H9 (cell line): ENCODE measurements around the gene GRAMD1B. TPM values are rescaled to one million over a fixed set of nuclear protein-coding genes. Genes with fewer than 3 reads are reported as not detected.

Source experiments
- DNase-seq: peaks from one replicate; pipeline ENCODE4 v3.0.0-alpha.2; 2017
- H2AFZ ChIP-seq: one replicate; pipeline ENCODE4 v1.6.1; 2013; ENCODE audit warnings: mild to moderate bottlenecking, low read length, control low read depth, moderate library complexity
- H2AK5ac ChIP-seq: 2 replicates; pipeline ENCODE4 v1.6.1; 2013; ENCODE audit warnings: low read length, control low read depth, mixed read lengths; ENCODE audit not compliant: insufficient read length
- H2BK120ac ChIP-seq: one replicate; pipeline ENCODE4 v1.6.1; 2013; ENCODE audit warnings: low read depth, mild to moderate bottlenecking, low read length, control low read depth, inconsistent platforms; ENCODE audit not compliant: poor library complexity, severe bottlenecking
- H2BK12ac ChIP-seq: 2 replicates; pipeline ENCODE4 v1.6.1; 2013; ENCODE audit warnings: low read length, control low read depth, mixed read lengths, low read depth; ENCODE audit not compliant: insufficient read length
- H2BK15ac ChIP-seq: 2 replicates; pipeline ENCODE4 v1.6.1; 2013; ENCODE audit warnings: low read depth, low read length, control low read depth
- H2BK20ac ChIP-seq: one replicate; pipeline ENCODE4 v1.6.1; 2013; ENCODE audit warnings: low read depth, mild to moderate bottlenecking, low read length, control low read depth, inconsistent platforms; ENCODE audit not compliant: poor library complexity, severe bottlenecking
- H2BK5ac ChIP-seq: 2 replicates; pipeline ENCODE4 v1.6.1; 2013; ENCODE audit warnings: low read length, control low read depth, mixed read lengths; ENCODE audit not compliant: insufficient read length
- H3K14ac ChIP-seq: 2 replicates; pipeline ENCODE4 v1.6.1; 2013; ENCODE audit warnings: low read length, control low read depth; ENCODE audit not compliant: insufficient read depth
- H3K18ac ChIP-seq: 2 replicates; pipeline ENCODE4 v1.6.1; 2013; ENCODE audit warnings: low read depth, mild to moderate bottlenecking, mixed read lengths, low read length, control low read depth; ENCODE audit not compliant: insufficient read length
- H3K23ac ChIP-seq: 2 replicates; pipeline ENCODE4 v1.6.1; 2013; ENCODE audit warnings: low read length, control low read depth, mixed read lengths, low read depth; ENCODE audit not compliant: insufficient read length
- H3K23me2 ChIP-seq: 2 replicates; pipeline ENCODE4 v1.6.1; 2013; ENCODE audit warnings: low read depth, mild to moderate bottlenecking, mixed read lengths, low read length, control low read depth; ENCODE audit not compliant: insufficient read length, poor library complexity, severe bottlenecking
- H3K27ac ChIP-seq: 2 replicates; pipeline ENCODE4 v1.5.1; 2013; ENCODE audit warnings: low read length, control low read depth, mixed read lengths, low read depth; ENCODE audit not compliant: insufficient read length
- H3K27me3 ChIP-seq: 2 replicates; pipeline ENCODE4 v1.6.1; 2013; ENCODE audit warnings: low read length, control low read depth, inconsistent platforms; ENCODE audit not compliant: insufficient read depth
- H3K4ac ChIP-seq: 2 replicates; pipeline ENCODE4 v1.6.1; 2013; ENCODE audit warnings: low read depth, mild to moderate bottlenecking, control low read depth, inconsistent platforms, low read length, moderate library complexity
- H3K4me1 ChIP-seq: 2 replicates; pipeline ENCODE4 v1.6.1; 2013; ENCODE audit warnings: low read length, control low read depth, inconsistent platforms; ENCODE audit not compliant: insufficient read depth
- H3K4me2 ChIP-seq: 2 replicates; pipeline ENCODE4 v1.6.1; 2013; ENCODE audit warnings: low read length, control low read depth, mixed read lengths; ENCODE audit not compliant: insufficient read length, insufficient read depth
- H3K56ac ChIP-seq: 2 replicates; pipeline ENCODE4 v1.6.1; 2013; ENCODE audit warnings: low read depth, mild to moderate bottlenecking, mixed read lengths, low read length, control low read depth; ENCODE audit not compliant: insufficient read length
- H3K79me1 ChIP-seq: 2 replicates; pipeline ENCODE4 v1.6.1; 2013; ENCODE audit warnings: low read depth, mild to moderate bottlenecking, moderate library complexity, low read length, control low read depth, inconsistent platforms; ENCODE audit not compliant: insufficient read depth, poor library complexity, severe bottlenecking
- H3K79me2 ChIP-seq: 2 replicates; pipeline ENCODE4 v1.6.1; 2013; ENCODE audit warnings: low read length, control low read depth, inconsistent platforms; ENCODE audit not compliant: insufficient read depth
- H3K9ac ChIP-seq: 2 replicates; pipeline ENCODE4 v1.6.1; 2013; ENCODE audit warnings: low read length, control low read depth, mixed read lengths; ENCODE audit not compliant: insufficient read length; ENCODE audit errors: extremely low read depth
- H3K9me3 ChIP-seq: one replicate; pipeline ENCODE4 v1.6.1; 2013; ENCODE audit warnings: low read depth, low read length, inconsistent platforms; ENCODE audit not compliant: control insufficient read depth
- H3T11ph ChIP-seq: one replicate; pipeline ENCODE4 v1.6.1; 2013; ENCODE audit warnings: mild to moderate bottlenecking, low read length, control low read depth, inconsistent platforms
- H4K20me1 ChIP-seq: one replicate; pipeline ENCODE4 v1.6.1; 2013; ENCODE audit not compliant: control insufficient read depth, insufficient read length, insufficient read depth
- H4K5ac ChIP-seq: 2 replicates; pipeline ENCODE4 v1.6.1; 2013; ENCODE audit warnings: low read depth, mild to moderate bottlenecking, mixed read lengths, low read length, control low read depth; ENCODE audit not compliant: insufficient read length
- H4K8ac ChIP-seq: replicated peaks from 2 replicates; pipeline ENCODE4 v1.6.1; 2013; ENCODE audit warnings: low read length, control low read depth, mixed read lengths, low read depth; ENCODE audit not compliant: insufficient read length
- H4K91ac ChIP-seq: 2 replicates; pipeline ENCODE4 v1.6.1; 2013; ENCODE audit warnings: low read depth, mild to moderate bottlenecking, moderate library complexity, mixed read lengths, low read length, control low read depth; ENCODE audit not compliant: insufficient read length
- H3K27ac Mint-ChIP-seq, 3 experiments: 2 replicates in 2 of 3; 3 replicates in 1 of 3; pipeline ENCODE4 v1.8.0; 2020 to 2021; ENCODE audit warnings: mixed read lengths in 3 of 3, mild to moderate bottlenecking in 1 of 3, moderate library complexity in 1 of 3
- H3K27me3 Mint-ChIP-seq: 2 replicates; pipeline ENCODE4 v1.8.0; 2021; ENCODE audit warnings: low read depth, mild to moderate bottlenecking, moderate library complexity, mixed read lengths
- H3K36me3 Mint-ChIP-seq, 3 experiments: 2 replicates in 2 of 3; 3 replicates in 1 of 3; pipeline ENCODE4 v1.8.0; 2020 to 2021; ENCODE audit warnings: low read depth in 3 of 3, mixed read lengths in 3 of 3; ENCODE audit not compliant: insufficient read depth in 1 of 3
- H3K4me1 Mint-ChIP-seq, 2 experiments: 2 replicates each; pipeline ENCODE4 v1.8.0; 2020; ENCODE audit warnings: mixed read lengths in 2 of 2
- H3K4me3 Mint-ChIP-seq, 2 experiments: 2 replicates in 1 of 2; 3 replicates in 1 of 2; pipeline ENCODE4 v1.8.0; 2020 to 2021; ENCODE audit warnings: mild to moderate bottlenecking in 2 of 2, mixed read lengths in 2 of 2, moderate library complexity in 1 of 2
- H3K9me3 Mint-ChIP-seq, 2 experiments: 2 replicates in 1 of 2; 3 replicates in 1 of 2; pipeline ENCODE4 v1.8.0; 2020; ENCODE audit warnings: mild to moderate bottlenecking in 2 of 2, mixed read lengths in 2 of 2, moderate library complexity in 1 of 2
- WGBS: extraction: QIAGEN DNeasy Blood & Tissue Kit; methylation state at CpG from one replicate; pipeline ENCODE4 v1.1.7; 2013; ENCODE audit warnings: missing lambda C conversion rate, low lambda C conversion rate, mixed read lengths; ENCODE audit not compliant: insufficient read length; ENCODE audit errors: extremely low coverage; 5-methylcytosine and 5-hydroxymethylcytosine counted together
- total RNA-seq: library from RNA; stranded (reverse); gene quantifications from 2 replicates; pipeline ENCODE4 v1.2.1, GENCODE V29; 2021
- TF ChIP-seq, protein P1 (sequence below): fragments of 200-600 bp; sonication (generic); conservative IDR thresholded peaks from 3 replicates; pipeline ENCODE4 v1.8.0; 2021; ENCODE audit warnings: antibody characterized with exemption, mild to moderate bottlenecking

The GRAMD1B gene
- total RNA-seq, 1 experiment from 2014 or later: 25.9 TPM

DNA sequence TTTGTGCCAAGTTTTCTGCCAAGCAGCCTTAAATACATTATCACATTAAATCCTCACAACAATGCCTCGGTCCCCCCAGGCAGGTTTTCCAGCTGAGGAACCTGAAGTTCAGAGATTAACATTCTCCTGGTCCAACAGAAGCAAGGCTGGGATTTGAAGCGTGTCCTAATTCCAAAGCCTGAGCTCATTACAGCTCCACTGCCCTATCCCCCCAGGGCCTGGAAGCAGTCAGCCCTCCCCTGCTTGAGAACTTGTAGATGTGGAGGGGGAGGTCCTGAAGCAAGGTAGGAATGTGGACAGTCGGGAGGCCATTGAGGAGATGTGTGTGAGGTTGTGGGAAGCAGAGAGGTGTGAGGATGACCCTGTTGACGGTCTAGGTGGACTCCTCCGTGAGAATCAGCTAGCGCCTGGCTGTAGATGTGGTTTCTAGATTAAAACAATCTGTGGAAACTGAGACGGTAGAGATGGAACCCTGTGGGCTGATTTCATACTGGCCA is 8.1 kb downstream of the GRAMD1B start:
- Histone ChIP-seq H4K91ac (no peak overlapping the region), H2AK5ac (no peak overlapping the region), H2BK15ac (no peak overlapping the region), H2BK20ac (no peak overlapping the region), H4K20me1 (no peaks in the 10 kb centered on the region), H2BK12ac (no peak overlapping the region), H2BK120ac (no peak overlapping the region), H3K18ac (no peak overlapping the region), H3K9me3 (no peaks in the 10 kb centered on the region), H2BK5ac (no peak overlapping the region), H3K27me3 (no peaks in the 10 kb centered on the region), H2AFZ (no peak overlapping the region), H3K9ac (no peak overlapping the region), H3K79me2 (no peaks in the 10 kb centered on the region), H3T11ph (no peak overlapping the region), H3K4me2 (no peak overlapping the region), H3K23ac (no peak overlapping the region), H4K8ac (no peak overlapping the region), H4K5ac (no peak overlapping the region), H3K4ac (no peak overlapping the region), H3K14ac (no peak overlapping the region), H3K23me2 (no peaks in the 10 kb centered on the region), H3K56ac (no peak overlapping the region), H3K27ac (no peak overlapping the region), H3K4me1 (peaks cover 6% of the 10 kb centered on the region; the same call in 1 of the 2 replicates), H3K79me1 (no peaks in the 10 kb centered on the region)
- TF ChIP-seq, protein P1, sequence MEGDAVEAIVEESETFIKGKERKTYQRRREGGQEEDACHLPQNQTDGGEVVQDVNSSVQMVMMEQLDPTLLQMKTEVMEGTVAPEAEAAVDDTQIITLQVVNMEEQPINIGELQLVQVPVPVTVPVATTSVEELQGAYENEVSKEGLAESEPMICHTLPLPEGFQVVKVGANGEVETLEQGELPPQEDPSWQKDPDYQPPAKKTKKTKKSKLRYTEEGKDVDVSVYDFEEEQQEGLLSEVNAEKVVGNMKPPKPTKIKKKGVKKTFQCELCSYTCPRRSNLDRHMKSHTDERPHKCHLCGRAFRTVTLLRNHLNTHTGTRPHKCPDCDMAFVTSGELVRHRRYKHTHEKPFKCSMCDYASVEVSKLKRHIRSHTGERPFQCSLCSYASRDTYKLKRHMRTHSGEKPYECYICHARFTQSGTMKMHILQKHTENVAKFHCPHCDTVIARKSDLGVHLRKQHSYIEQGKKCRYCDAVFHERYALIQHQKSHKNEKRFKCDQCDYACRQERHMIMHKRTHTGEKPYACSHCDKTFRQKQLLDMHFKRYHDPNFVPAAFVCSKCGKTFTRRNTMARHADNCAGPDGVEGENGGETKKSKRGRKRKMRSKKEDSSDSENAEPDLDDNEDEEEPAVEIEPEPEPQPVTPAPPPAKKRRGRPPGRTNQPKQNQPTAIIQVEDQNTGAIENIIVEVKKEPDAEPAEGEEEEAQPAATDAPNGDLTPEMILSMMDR: no peak
- H3K27ac Mint-ChIP-seq: peak overlapping the region in 2 of 3 experiments; percentile 5 to 82; a peak in 4 of 7 replicates
- WGBS: no CpG with 5 or more reads among the region's 7 CpGs
- no peak overlapping the region; a peak in 1 of 5 replicates for H3K4me3 Mint-ChIP-seq
- H3K4me1 Mint-ChIP-seq: peaks cover 54 to 55% of the 10 kb centered on the region in 2 experiments
- no peaks in the 10 kb centered on the region; the same call in 1 of the 2 replicates for H3K27me3 Mint-ChIP-seq
- DNase-seq: peak; percentile 47
- peaks cover 7 to 15% of the 10 kb centered on the region in 2 experiments for H3K9me3 Mint-ChIP-seq
- peaks cover 32 to 47% (median 46%) of the 10 kb centered on the region in 3 experiments for H3K36me3 Mint-ChIP-seq
